Cardiac muscle cell (in vitro differentiated cells and primary cell): ENCODE results near the gene SNAPC4. TPM values are rescaled to one million over a fixed set of nuclear protein-coding genes. Genes with fewer than 3 reads are reported as not detected.

Source experiments
- DNase-seq, 2 donors: peaks; one replicate each; pipeline versions ENCODE4 v3.0.0 to v3.0.0-alpha.2; 2010 to 2017; ENCODE audit warnings: low read depth in 1 of 2, low spot score in 1 of 2
- H3K27ac ChIP-seq: fragments of 200-600 bp; sonication (generic); 2 replicates; pipeline ENCODE4 v1.5.1; 2016
- H3K27me3 ChIP-seq: fragments of 200-600 bp; sonication (generic); 2 replicates; pipeline ENCODE4 v1.6.0; 2016; ENCODE audit warnings: control low read depth
- H3K36me3 ChIP-seq: fragments of 200-600 bp; sonication (generic); 2 replicates; pipeline ENCODE4 v1.5.1; 2016; ENCODE audit warnings: control low read depth
- H3K4me1 ChIP-seq: fragments of 200-600 bp; sonication (generic); 2 replicates; pipeline ENCODE4 v1.8.1; 2017; ENCODE audit warnings: low read depth, mild to moderate bottlenecking, mixed run types
- H3K4me3 ChIP-seq: fragments of 200-600 bp; sonication (generic); 2 replicates; pipeline ENCODE4 v1.5.1; 2016; ENCODE audit warnings: mild to moderate bottlenecking
- H3K9me3 ChIP-seq: fragments of 200-600 bp; sonication (generic); 2 replicates; pipeline ENCODE4 v1.5.1; 2017; ENCODE audit warnings: low read depth, mild to moderate bottlenecking, control low read depth
- polyA plus RNA-seq: library from polyadenylated mRNA; unstranded; fragments of >200 nt; fragmentation: Nextera tagmentation; extraction: Ambion mirVana; gene quantifications from 2 replicates; pipeline ENCODE4 v1.2.1, GENCODE V29; 2016
- total RNA-seq: library from RNA; depleted of rRNA; stranded (reverse); fragments of >200 nt; gene quantifications from 2 replicates; pipeline ENCODE4 v1.2.3, GENCODE V29; 2016
- TF ChIP-seq, protein P1 (sequence below): IDR thresholded peaks from 2 replicates; pipeline ENCODE4 v1.5.1; 2012; ENCODE audit warnings: low read depth, mild to moderate bottlenecking, low read length

Gene SNAPC4
- total and polyA plus RNA-seq, 2 experiments from 2014 or later = 7.7 to 12.7 TPM

DNA sequence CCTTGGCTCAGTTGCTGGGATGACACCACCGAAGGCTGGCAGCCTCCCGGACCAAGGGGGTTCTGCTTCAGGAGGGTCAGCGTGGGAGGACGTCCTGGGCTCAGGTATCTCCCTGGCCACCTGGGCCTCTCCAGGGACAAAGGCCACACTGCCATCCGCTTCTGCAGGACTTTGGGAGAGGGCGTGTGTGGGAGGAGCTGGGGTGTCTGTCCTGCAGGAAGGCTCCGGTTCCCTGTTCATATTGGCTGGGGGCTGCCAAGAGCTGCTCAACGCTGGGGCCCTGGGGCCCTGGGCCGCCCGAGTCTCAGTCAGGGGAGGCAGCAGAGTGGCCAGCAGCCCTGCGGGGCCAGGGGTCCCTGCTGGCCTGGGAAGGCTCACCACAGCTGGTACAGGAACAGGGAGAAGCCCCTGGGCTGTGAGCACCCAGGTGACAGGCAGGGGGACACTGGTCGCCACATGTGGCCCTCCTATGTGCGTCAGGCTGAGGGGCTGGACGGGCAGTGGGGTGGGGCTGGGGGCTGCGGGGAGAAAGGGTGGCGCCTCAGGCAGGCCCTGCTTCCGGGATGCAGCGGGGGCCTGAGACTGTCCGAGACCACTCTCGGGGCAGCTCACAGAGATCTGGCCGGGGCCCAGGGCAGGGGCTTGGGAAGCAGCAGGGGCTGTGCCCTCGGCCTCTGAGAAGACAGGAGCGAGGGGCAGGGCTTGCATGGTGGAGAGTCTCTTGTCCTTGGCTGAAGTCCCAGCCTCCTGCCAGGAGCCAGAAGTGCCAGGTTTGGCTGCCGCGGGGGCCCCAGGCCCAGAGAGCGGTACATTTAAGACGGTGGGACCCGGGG lies 21.6 kb downstream of the SNAPC4 start:
- H3K9me3 ChIP-seq = no peaks in the 10 kb centered on the region
- H3K36me3 ChIP-seq = peaks cover 6% of the 10 kb centered on the region
- H3K4me1 ChIP-seq = no peaks in the 10 kb centered on the region
- H3K27me3 ChIP-seq = no peaks in the 10 kb centered on the region
- no peak for DNase-seq
- no peak overlapping the region for H3K27ac ChIP-seq
- no peak overlapping the region for H3K4me3 ChIP-seq
- TF ChIP-seq, protein P1, sequence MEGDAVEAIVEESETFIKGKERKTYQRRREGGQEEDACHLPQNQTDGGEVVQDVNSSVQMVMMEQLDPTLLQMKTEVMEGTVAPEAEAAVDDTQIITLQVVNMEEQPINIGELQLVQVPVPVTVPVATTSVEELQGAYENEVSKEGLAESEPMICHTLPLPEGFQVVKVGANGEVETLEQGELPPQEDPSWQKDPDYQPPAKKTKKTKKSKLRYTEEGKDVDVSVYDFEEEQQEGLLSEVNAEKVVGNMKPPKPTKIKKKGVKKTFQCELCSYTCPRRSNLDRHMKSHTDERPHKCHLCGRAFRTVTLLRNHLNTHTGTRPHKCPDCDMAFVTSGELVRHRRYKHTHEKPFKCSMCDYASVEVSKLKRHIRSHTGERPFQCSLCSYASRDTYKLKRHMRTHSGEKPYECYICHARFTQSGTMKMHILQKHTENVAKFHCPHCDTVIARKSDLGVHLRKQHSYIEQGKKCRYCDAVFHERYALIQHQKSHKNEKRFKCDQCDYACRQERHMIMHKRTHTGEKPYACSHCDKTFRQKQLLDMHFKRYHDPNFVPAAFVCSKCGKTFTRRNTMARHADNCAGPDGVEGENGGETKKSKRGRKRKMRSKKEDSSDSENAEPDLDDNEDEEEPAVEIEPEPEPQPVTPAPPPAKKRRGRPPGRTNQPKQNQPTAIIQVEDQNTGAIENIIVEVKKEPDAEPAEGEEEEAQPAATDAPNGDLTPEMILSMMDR = no peak

DNA sequence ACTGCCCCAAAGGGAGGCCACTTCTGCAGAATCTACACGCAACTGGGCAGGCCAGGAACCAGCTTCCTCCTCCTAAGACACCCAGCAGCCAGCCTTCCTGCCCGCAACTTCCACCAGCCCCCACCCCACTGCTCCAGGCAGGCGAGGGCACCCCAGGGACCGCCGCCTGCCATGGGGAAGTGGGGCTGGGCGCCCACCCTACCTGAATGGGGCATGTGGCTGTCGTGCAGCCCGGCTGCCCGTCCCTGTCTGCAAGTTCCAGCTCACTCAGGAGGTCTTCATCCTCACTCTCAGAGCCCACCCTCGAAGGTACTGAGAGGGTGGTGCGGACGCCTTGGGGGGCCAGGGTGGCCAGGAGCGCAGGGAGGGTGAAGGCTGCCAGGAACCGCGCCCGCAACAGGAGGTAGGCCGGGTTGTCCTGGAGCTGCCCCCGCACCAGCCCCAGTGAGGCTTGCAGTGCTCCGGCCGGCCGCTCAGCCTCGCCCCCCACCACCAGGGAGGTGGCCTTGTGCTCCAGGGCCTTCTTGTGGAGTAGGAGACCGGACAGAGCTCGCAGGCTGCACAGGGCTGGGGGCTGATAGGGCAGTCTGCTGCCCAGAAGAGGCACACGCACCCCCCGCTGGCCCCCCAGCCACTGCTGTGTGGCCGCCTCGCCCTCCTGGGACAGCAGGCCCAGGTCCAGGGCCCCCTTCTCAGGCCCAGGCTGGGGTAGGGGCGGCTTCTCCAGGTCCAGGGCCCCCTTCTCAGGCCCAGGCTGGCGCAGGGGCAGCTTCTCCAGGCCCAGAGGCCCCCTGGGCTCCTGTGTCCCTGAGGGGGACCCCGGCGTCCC lies 22.4 kb downstream of the SNAPC4 start:
- Histone ChIP-seq H3K27me3 (no peaks in the 10 kb centered on the region), H3K27ac (no peak overlapping the region), H3K4me3 (no peak overlapping the region), H3K4me1 (no peaks in the 10 kb centered on the region), H3K9me3 (no peaks in the 10 kb centered on the region), H3K36me3 (peaks cover 6% of the 10 kb centered on the region)
- DNase-seq = no peak
- TF ChIP-seq, protein P1 = no peak

DNA sequence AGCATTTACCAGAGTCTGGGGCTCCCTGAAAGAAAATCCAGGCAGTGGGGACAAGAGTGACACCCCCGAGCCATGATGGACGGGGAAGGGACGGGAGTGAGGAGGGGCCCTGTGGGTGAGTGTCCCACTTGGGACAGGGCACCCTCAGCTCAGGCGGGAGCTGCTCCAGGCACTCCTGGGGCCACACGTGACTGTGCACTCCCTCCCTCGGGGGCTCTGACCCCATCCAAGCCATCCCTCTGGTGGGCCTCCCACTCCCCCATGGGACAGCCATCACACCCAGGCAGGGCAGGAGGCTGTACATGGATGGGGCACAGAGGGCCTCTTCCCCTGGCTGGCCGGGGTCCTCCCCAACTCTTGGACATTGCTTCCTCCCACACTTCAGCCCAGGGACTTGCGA lies 23.5 kb downstream of the SNAPC4 start:
- TF ChIP-seq, protein P1 = no peak
- no peaks in the 10 kb centered on the region for H3K27me3 ChIP-seq
- no peak for DNase-seq
- H3K4me1 ChIP-seq = no peaks in the 10 kb centered on the region
- H3K27ac ChIP-seq = no peak overlapping the region
- no peak overlapping the region for H3K4me3 ChIP-seq
- H3K9me3 ChIP-seq = no peaks in the 10 kb centered on the region
- peaks cover 3% of the 10 kb centered on the region for H3K36me3 ChIP-seq

DNA sequence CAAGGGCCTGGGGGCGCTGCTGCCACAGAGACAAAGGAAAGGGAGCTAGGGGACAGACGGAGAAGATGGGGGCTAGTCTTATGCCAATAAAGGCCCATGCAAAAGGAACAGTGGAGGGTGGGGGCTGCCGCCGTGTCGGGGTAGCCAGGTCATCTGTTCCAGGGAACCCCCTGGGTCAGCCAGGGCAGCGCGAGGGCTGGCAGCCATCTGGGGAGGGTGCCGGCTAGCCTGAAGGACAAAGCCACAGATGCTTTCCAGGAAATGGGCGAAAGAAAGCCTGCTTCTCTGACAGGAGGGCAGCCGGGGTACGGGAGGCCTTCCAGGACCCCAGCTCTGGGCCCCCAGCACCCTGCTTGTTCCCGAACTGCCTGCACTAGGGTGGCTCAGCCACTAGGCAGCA lies 24.9 kb downstream of the SNAPC4 start:
- Histone ChIP-seq H3K4me3 (no peak overlapping the region), H3K36me3 (peaks cover 3% of the 10 kb centered on the region), H3K27ac (no peak overlapping the region), H3K27me3 (no peaks in the 10 kb centered on the region), H3K9me3 (no peaks in the 10 kb centered on the region), H3K4me1 (no peaks in the 10 kb centered on the region)
- DNase-seq = no peak
- TF ChIP-seq, protein P1 = no peak

- Histone ChIP-seq H3K9me3 (no peaks in the 10 kb centered on the region), H3K27me3 (no peaks in the 10 kb centered on the region), H3K4me1 (no peaks in the 10 kb centered on the region), H3K36me3 (peaks cover 3% of the 10 kb centered on the region), H3K4me3 (no peak overlapping the region), H3K27ac (no peak overlapping the region)
- TF ChIP-seq, protein P1 = no peak
- DNase-seq = no peak
These were observed 25.8 kb downstream of the SNAPC4 start for GRCh38 chr9:136374183-136374575.
